ENCODE results near the gene CAMK1D. TPM values are rescaled to one million over a fixed set of nuclear protein-coding genes. Genes with fewer than 3 reads are reported as not detected.

Gene CAMK1D
- total and polyA plus RNA-seq, 2 of the 8 experiments (the other 6 are each of a cell fraction or from before 2014, with no cell fraction given), result 3.5 to 10.6 TPM

GRCh38 chr10:12834116-12834665, 484.8 kb downstream of the CAMK1D start:
- Histone ChIP-seq H3K4me1 (replicated peaks in 1 of 4; ENCODE audit: control insufficient read depth in 3 of 4, insufficient read depth in 4 of 4, low read length in 3 of 4) (peaks cover 0 to under 1% (median 0%) of the 10 kb centered on the region in 4 experiments; a peak in 2 of 7 replicates), H2AK5ac (ENCODE audit: low read depth, low read length) (no peak overlapping the region), H2BK5ac (ENCODE audit: low read depth, low read length) (no peak overlapping the region), H2AFZ (ENCODE audit: low read length) (no peak overlapping the region), H3K56ac (replicated peaks; ENCODE audit: insufficient read length, low read depth, low read length) (no peak overlapping the region), H4K8ac (ENCODE audit: extremely low read depth, insufficient read depth, low read length) (no peak overlapping the region), H3K23me2 (ENCODE audit: low read depth, low read length) (no peaks in the 10 kb centered on the region; the same call in 1 of the 2 replicates), H2BK15ac (ENCODE audit: low read length) (no peak overlapping the region), H3K14ac (ENCODE audit: insufficient read length) (no peak overlapping the region), H3K4me3 (ENCODE audit: extremely low read depth in 1 of 4, insufficient read depth in 2 of 4, low read depth in 3 of 4, low read length in 4 of 4) (no peak overlapping the region), H3K27me3 (replicated peaks in 1 of 4; ENCODE audit: control insufficient read depth in 3 of 4, extremely low read depth in 1 of 4, insufficient read depth in 3 of 4, low read length in 3 of 4) (no peaks in the 10 kb centered on the region), H3K9me3 (ENCODE audit: insufficient read depth in 2 of 2, low read depth in 1 of 2, low read length in 1 of 2) (no peaks in the 10 kb centered on the region), H2BK12ac (ENCODE audit: low read depth, low read length) (no peak overlapping the region), H3K36me3 (ENCODE audit: control insufficient read depth in 2 of 4, insufficient read depth in 4 of 4, low read length in 3 of 4) (no peaks in the 10 kb centered on the region), H4K20me1 (replicated peaks in 1 of 2; ENCODE audit: control insufficient read depth in 1 of 2, insufficient read depth in 2 of 2, low read length in 2 of 2) (no peaks in the 10 kb centered on the region), H2BK120ac (replicated peaks; ENCODE audit: low read depth, low read length) (no peak overlapping the region), H3K18ac (ENCODE audit: extremely low read depth, low read length) (no peak overlapping the region), H3K9ac (replicated peaks in 1 of 4; ENCODE audit: extremely low read depth in 1 of 4, low read depth in 3 of 4, low read length in 3 of 4) (no peak overlapping the region), H3K79me1 (ENCODE audit: low read depth, low read length) (no peaks in the 10 kb centered on the region), H3K4ac (replicated peaks; ENCODE audit: insufficient read length, low read depth, low read length) (no peak overlapping the region), H3K23ac (ENCODE audit: insufficient read length) (no peak overlapping the region), H2BK20ac (ENCODE audit: low read length) (no peak overlapping the region), H3K79me2 (ENCODE audit: control insufficient read depth in 1 of 2, insufficient read depth in 2 of 2, low read length in 2 of 2) (no peaks in the 10 kb centered on the region), H4K5ac (ENCODE audit: insufficient read length, low read depth, low read length) (no peak overlapping the region), H3K27ac (ENCODE audit: low read depth, low read length) (no peak overlapping the region), H3K4me2 (ENCODE audit: insufficient read depth in 1 of 2, low read depth in 2 of 2, low read length in 2 of 2) (no peak overlapping the region), H4K91ac (replicated peaks; ENCODE audit: insufficient read length, low read length) (no peak overlapping the region)
- CTCF ChIA-PET (ENCODE audit: partially characterized antibody), result interaction anchor here (1.4 to 4.4 kb wide), 3 partner anchors 14 to 52 kb away, joined by 5 to 22 read pairs (median 8); no protein-coding TSS in a partner anchor
- WGBS, 2 experiments (ENCODE audit: extremely low coverage in 1 of 2, insufficient coverage in 1 of 2, insufficient read length in 1 of 2, insufficient replicate concordance in 2 of 2, low coverage in 1 of 2, low lambda C conversion rate in 2 of 2, missing lambda C conversion rate in 1 of 2), result 88% methylated on average over 19 of the region's 19 CpGs; no CpG with 5 or more reads in 1 of the 2 experiments
- POLR2A ChIA-PET (ENCODE audit: partially characterized antibody), result no interaction called here
- DNase-seq (ENCODE audit: low read depth in 1 of 2, low spot score in 2 of 2), result no peak
- FAIRE-seq, result no peak
- TF ChIP-seq SP1 (IDR thresholded peaks at IDR 0.05; ENCODE audit: low read depth, low read length) (no peak), SIN3A (conservative IDR thresholded peaks at IDR 0.05 in 1 of 2, IDR thresholded peaks at IDR 0.05 in 1 of 2; ENCODE audit: low read depth in 1 of 2, low read length in 2 of 2) (no peak), TAF1 (IDR thresholded peaks at IDR 0.05; ENCODE audit: low read depth, low read length) (no peak), POLR2A (IDR thresholded peaks at IDR 0.05; ENCODE audit: control extremely low read depth in 1 of 2, low read depth in 2 of 2, low read length in 2 of 2) (no peak)

Measured in H1 (cell line).